GM19468 (cell line): ENCODE data around the gene RAB7B.

Experiments used
- ATAC-seq: cut with Tn5 transposase; IDR thresholded peaks from one replicate; pipeline ENCODE4 v1.9.1; 2021; ENCODE audit warnings: mild to moderate bottlenecking, moderate library complexity, moderate number of reproducible peaks; ENCODE audit not compliant: unreplicated experiment; ENCODE audit errors: extremely low read depth

The RAB7B gene

DNA sequence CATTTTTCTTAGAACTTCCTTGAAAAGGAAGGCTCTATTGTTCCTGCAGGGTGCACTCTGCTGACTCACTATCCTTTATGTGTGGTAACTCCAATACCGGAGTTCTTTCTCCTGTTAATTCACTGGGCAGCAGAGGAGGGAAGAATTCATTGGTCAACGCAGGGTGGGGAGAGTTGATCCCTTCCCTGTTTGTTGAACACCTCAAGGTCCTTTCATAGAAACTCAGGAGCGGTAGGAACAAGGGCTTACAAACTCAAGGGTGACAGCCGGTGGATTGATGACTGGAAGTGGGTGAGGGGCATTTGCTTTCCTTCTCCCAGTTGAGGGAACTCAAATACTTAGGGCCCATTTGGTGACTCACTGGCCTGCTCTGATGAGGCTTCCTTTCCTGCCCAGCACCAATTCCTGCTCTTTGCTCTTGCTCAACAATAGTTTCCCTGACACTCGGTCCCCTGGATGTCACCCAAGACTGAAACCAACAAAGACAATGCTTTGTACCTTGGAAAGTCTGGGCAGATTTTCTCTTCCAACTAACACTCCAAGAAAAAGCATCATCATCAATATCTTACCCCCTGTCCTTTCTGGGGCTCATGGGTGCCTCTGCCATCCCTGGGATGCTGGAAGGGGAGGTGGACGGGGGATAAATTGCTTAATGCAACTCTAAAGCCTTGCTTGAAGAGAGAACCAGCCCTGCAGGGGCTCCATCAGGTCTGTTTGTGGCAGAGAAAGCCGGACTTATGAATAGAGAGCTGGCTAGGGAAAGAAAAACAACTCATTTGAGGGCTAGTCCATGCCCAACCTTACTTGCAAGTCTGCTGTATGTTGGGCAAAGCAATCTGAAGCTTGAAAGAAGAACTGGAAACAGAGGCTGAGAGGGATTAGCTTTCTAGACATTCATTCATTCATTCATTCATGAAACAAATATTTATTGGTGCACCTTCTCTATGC is 69.2 kb downstream of the RAB7B start:
- ATAC-seq: no peak

DNA sequence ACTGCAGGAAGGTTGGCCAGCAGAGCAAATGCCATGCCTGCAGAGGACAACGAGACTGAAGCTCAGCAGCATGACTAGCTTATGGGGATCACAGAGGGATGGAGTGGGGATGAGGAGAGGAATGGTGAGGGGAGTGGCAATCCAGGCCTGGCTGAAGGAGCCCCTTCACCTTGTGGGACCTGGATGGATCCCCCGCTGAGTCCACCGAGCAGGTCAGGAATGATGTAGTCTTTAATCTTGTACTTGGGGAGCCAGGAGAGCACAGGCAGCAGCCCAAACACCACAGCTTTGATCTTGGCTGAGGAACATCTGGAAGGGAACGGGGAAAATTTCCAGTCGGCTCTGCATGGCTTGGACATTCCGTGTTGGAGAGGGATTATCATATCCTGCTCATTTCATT is 70.4 kb downstream of the RAB7B start:
- no peak for ATAC-seq

DNA sequence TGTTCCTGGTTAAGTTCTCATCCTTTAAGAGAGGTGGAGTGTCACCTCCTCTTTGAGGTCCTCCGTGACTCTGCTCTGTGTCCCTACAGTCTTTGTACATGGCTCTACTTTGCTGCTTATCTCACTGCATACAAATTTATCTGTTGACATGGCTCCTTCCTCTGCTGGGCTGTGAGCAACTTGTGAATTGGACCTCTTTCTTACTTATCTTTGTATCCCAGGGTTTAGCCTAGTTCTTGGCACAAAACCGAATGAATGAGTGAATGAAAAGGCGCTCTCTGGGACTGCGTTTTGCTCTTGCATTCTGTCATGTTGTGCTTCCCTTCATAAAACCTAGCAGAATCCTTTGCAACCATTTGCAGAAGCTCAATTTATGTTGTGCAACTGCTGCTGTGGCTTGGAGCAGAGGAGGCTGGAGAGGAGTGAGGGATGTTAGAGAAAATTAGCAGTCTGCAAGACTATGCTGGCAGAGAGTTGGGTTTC is 72.4 kb downstream of the RAB7B start:
- no peak for ATAC-seq

DNA sequence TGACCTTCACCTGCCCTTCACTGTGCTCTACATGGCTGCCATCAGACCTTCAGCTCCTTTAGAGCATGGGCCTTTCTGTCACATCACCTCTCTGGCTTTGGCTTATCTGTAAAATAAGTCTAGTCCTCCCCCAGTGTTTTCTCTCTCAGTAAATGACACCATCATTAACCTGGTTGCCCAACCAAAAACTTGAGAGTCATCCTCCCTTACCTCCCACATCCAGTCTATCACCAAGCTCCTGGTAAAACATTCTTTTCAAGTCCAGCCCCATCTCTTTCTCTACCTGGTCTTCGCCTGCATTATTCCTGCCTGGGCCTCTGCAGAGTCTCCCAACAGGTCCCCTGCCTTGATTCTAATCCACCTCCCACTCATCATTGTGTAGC is 73.0 kb downstream of the RAB7B start:
- no peak for ATAC-seq

DNA sequence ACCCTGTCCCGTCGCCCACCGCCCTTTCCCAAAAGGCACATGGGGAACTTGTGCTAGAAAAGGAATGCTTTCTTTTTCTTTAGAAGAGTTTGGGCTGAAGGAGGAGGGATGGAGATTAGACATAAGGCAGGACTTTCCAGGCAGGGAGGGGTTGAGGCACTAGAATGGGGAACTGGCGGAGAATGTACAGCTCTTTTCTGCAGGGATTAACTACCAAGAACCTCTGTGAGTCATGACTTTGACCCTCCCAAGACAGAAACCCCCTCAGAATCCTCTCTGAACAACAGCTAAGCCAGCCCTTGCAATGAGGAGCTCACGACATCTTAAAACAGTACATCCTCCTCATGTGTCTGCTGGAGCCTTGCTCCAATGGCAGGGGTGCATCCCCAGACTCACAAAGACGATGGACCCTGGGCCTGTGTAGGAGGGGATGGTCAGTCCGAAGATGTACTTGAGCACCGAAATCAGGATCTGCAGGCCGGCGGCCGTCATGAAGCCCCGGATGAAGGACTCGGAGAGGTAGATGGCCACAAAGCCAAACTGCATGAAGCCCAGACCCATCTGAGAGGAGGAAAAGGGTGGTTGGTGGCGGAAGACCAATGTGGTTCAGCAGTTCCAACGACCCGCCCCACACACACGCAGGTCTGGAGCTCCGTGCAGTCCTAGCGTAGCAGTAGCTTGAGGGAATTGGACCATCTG is 73.5 kb downstream of the RAB7B start:
- no peak for ATAC-seq

DNA sequence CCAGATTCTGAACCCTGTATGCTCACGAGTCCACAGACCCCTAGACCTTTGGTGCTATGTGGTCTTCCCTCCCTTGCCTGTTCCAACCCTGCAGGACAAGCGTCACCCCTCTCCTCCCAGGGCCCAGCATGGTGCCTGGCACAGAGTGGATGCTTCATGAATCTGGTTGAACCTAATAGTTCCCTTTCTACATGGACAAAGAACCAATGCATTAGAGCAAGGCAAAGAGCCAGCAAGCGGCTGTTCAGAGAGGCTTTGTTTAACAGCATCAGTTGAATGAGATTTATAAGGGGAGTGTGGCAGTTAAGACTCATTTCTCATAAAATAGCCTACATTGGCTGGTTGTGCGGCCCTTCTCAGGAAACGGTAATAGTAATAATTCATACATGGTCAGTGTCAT is 74.9 kb downstream of the RAB7B start:
- no peak for ATAC-seq

DNA sequence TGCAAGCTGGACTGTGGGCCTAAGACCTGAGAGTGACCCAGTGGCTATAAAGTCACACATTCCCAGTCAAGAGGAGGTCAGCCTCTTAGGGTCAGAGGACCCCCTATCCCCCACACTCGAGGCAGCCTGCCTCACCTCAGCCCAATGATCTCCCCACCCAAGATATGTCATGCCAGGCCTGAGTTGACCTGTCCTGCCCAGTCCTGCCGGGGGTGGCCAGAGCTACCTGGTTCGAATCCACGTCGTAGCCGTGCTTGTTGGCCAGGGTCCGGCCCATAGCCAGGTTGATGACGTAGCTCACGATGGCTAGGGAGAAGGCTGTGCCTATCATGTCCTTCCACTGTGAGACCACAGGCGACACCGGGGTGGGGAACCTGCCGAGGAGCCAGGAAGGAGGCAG is 75.5 kb downstream of the RAB7B start:
- ATAC-seq: no peak

DNA sequence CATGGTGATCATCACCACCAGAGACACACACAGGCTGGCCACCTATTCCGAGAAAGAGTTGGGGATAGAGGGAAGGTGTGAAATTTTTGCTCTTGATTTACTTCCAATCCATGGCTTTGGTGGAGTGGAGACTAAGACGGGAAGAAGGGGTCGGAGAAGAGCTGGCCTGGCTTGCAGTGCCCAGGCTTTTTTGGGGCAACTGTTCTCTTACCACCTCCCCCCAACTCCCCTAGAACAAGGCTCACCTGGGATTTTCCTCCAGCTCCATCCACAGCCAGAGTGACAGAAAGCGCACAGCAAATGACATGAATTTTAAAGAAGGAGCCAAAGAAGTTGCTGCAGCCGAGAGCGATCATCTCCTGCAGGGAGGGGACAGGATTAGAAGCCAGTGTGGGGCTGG is 75.9 kb downstream of the RAB7B start:
- ATAC-seq: no peak
